Large intestine (tissue), 3 donors: ENCODE measurements around the gene FREM1. TPM values are rescaled to one million over a fixed set of nuclear protein-coding genes. Genes with fewer than 3 reads are reported as not detected.

Experiments
- DNase-seq, 2 donors: peaks; one replicate each; pipeline versions ENCODE4 v3.0.0 to v3.0.0-alpha.2; 2013
- H3K27ac ChIP-seq: one replicate; pipeline ENCODE4 v1.5.1; 2013; ENCODE audit warnings: low read length
- H3K27me3 ChIP-seq: 2 replicates; pipeline ENCODE4 v1.6.1; 2013; ENCODE audit warnings: low read length; ENCODE audit not compliant: control insufficient read depth, insufficient read depth
- H3K36me3 ChIP-seq: 2 replicates; pipeline ENCODE4 v1.6.1; 2013; ENCODE audit warnings: low read length; ENCODE audit not compliant: control insufficient read depth, insufficient read depth
- H3K4me1 ChIP-seq: one replicate; pipeline ENCODE4 v1.6.1; 2013; ENCODE audit warnings: low read length; ENCODE audit not compliant: control insufficient read depth, insufficient read depth
- H3K4me3 ChIP-seq: one replicate; pipeline ENCODE4 v1.5.1; 2013; ENCODE audit warnings: low read length
- H3K9me3 ChIP-seq: one replicate; pipeline ENCODE4 v1.6.1; 2013; ENCODE audit warnings: mild to moderate bottlenecking, low read depth, low read length, moderate library complexity; ENCODE audit not compliant: control insufficient read depth
- WGBS: methylation state at CpG from one replicate; pipeline ENCODE4 v1.1.5; 2013; ENCODE audit warnings: low lambda C conversion rate; ENCODE audit not compliant: insufficient coverage; 5-methylcytosine and 5-hydroxymethylcytosine counted together
- polyA plus RNA-seq: library from polyadenylated mRNA; unstranded; fragments of 120-200 nt; gene quantifications from one replicate; pipeline ENCODE4 v1.2.1, GENCODE V29; 2013

The FREM1 gene
- polyA plus RNA-seq, 1 donor, result 10.0 TPM

DNA sequence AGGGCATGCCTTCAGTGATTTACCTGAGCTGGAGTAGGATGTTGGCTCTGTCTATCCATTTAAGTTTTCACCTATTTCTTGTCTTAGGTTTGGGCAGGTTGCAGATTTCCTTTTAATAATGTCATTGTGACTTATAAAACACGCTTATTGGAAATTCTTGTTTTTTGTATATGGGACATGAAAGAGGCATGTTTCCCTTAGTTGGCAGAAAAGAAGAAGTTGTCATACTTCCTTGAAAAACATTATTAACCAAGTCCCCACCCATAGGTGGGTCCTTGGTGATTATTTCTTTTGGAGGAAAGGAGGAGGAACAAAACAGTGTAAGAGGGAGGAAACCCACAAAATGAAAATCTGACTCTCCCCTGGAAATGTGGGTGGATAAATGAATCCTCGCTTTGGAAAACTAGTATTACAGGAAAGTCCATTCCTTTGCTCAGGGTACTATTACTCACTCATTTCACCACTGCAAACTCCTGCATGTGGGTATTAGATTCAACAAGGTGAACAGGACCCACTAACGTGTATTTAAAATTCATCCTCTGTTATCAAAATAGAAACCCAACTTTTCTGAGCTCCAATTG is 197.0 kb downstream of the FREM1 start:
- Histone ChIP-seq H3K4me1 (no peaks in the 10 kb centered on the region), H3K27me3 (peaks cover 2% of the 10 kb centered on the region), H3K9me3 (no peaks in the 10 kb centered on the region), H3K4me3 (no peak overlapping the region), H3K27ac (no peak overlapping the region), H3K36me3 (no peaks in the 10 kb centered on the region)
- WGBS, result 80% methylated on average over 1 of the region's 3 CpGs
- no peak for DNase-seq

DNA sequence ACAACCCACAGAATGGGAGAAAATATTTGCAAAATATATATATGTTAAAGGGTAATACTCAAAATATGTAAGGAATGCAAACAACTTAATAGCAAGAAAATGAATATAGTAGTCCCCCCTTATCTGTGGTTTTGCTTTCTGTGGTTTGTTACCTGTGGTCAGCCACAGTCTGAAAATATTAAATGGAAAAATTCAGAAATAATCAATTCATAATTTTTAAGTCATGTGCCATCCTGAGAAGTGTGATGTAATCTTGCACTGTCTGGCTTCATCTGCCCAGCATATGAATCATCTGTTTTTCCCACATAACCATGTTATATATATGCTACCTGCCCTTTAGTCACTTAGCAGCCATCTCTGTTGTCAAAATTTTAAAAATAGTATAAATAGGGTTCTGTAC is 199.4 kb downstream of the FREM1 start:
- DNase-seq, result no peak
- Histone ChIP-seq H3K27me3 (no peaks in the 10 kb centered on the region), H3K36me3 (no peaks in the 10 kb centered on the region), H3K9me3 (peaks cover 5% of the 10 kb centered on the region), H3K4me3 (no peak overlapping the region), H3K27ac (no peak overlapping the region), H3K4me1 (no peaks in the 10 kb centered on the region)

DNA sequence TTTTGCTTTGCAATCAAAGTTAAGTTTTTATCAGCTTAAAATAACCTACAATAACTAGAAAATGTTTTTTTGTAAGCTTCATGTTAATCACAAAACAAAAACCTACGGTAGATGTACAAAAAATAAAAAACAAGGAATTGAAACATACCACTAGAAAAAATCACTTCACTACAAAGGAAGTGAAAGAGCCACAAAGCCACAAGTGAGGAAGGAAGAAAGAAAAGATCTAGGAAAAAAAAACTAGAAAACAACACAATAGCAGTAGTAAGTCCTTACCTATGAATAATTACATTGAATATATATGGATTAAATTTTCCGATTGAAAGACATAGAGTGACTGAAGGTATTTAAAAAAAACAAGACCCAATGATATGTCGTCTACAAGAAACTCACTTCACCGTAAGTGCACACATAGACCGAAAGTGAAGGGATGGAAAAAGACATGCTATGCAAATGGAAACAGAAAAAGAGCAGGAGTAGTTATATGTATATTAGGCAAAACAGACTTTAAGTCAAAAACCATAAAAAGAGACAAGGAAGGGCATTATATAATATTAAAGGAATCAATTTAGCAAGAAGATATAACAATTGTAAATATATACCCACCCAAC is 203.6 kb downstream of the FREM1 start:
- no peaks in the 10 kb centered on the region for H3K27me3 ChIP-seq
- WGBS, result 89% methylated on average over 3 of the region's 5 CpGs
- peaks cover 10% of the 10 kb centered on the region for H3K9me3 ChIP-seq
- no peak overlapping the region for H3K4me3 ChIP-seq
- H3K4me1 ChIP-seq, result no peaks in the 10 kb centered on the region
- no peak for DNase-seq
- H3K36me3 ChIP-seq, result no peaks in the 10 kb centered on the region
- no peak overlapping the region for H3K27ac ChIP-seq

DNA sequence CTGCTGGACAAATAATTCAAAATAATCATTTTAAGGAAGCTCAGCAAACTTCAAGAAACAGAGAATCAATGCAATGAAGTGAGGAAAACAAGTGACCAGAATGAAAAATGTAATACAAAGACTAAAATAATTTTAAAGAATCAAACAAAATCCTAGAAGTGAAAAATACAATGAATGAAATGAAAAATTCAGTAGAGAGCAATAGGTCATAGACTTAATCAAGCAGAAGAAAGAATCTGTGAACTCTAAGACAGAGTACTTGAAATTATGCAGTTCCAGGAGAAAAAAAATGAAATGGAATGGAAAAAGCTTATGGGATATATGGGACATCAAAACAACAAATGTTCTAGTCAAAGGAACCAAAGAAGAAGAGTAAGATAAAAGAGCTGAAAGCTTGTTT is 205.1 kb downstream of the FREM1 start:
- Histone ChIP-seq H3K4me3 (no peak overlapping the region), H3K36me3 (no peaks in the 10 kb centered on the region), H3K4me1 (no peaks in the 10 kb centered on the region), H3K9me3 (peaks cover 10% of the 10 kb centered on the region), H3K27me3 (no peaks in the 10 kb centered on the region), H3K27ac (no peak overlapping the region)
- no peak for DNase-seq

DNA sequence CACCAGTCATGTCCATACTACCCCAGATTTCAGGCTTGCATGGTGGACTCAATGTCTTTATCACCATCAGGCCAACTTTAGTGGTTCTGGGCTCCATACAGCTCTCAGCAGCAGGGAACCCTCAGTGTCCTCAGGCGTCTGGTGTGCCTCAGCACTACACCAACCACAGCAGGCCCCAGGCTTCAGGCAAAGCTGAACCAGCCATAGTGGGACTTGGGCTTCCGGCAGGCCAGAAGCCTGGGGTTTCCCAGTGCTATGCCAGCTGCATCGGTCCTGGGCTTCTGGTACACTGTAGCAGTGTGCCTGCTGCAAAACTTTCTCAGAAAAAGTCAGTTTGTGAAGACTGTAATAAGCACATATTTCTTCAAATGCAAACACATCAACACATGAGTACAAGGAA is 205.9 kb downstream of the FREM1 start:
- H3K4me1 ChIP-seq, result no peaks in the 10 kb centered on the region
- no peak overlapping the region for H3K27ac ChIP-seq
- H3K9me3 ChIP-seq, result peaks cover 10% of the 10 kb centered on the region
- no peak overlapping the region for H3K4me3 ChIP-seq
- no peaks in the 10 kb centered on the region for H3K36me3 ChIP-seq
- no CpG with 5 or more reads among the region's 3 CpGs for WGBS
- H3K27me3 ChIP-seq, result no peaks in the 10 kb centered on the region
- no peak for DNase-seq

DNA sequence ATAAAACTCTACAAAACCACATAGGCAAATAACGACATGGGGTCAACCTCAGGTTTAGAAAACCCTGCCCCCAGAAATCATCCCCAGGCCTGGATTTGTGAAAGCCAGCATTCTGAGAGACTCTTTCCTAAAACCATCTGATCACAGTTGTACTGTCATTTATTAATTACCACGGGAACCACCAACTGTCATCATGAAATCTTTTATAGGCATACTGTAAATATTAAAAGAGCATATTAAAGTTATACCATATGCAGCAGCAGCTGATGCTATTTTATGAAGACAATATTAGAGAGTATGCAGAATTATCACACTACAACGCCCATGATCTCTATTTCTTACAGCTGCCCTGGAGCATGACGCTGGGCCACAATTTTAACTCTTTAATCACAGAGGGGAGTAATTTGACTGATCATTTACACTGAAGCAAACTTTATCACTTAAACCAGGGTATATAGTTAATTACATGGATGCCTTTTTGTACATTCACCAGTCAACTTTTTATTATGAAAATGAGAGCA is 208.0 kb downstream of the FREM1 start:
- Histone ChIP-seq H3K27ac (no peak overlapping the region), H3K4me3 (no peak overlapping the region), H3K36me3 (no peaks in the 10 kb centered on the region), H3K9me3 (peaks cover 10% of the 10 kb centered on the region), H3K27me3 (no peaks in the 10 kb centered on the region), H3K4me1 (no peaks in the 10 kb centered on the region)
- no peak for DNase-seq
- WGBS, result 60% methylated on average over 1 of the region's 4 CpGs

DNA sequence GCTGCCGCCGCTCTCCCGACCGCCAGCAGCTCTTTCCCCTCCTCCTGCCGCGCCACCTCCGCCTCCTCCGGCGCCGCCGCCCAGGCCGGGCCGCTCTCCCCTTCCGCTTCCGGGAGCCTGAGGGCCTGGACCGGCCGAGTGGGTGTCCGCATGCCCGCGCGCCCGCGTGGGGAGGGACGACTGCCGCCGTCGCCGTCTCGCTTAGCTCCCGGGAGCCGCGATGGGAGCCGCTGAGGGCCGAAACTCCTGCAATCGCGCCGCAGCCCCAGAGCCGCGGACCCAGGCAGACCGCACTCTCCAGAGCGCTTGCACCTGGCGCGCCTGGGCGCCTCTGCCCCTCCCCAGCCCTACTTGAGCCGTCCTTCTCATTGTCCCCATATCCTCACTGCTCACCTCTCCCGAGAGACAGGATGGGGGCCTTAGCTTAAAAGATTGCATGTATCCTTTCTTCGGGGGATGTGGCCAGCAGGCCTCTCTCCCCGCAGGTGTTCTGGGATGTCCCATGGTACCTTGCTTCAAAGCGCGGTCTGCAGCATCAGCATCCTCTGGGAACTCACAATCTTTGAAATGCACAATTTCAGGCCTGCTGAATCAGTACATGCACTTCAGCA is 216.9 kb downstream of the FREM1 start, which contains the start of gene ZDHHC21:
TSS of gene ZDHHC21 (minus strand) at position 182 of the 611 bp plus-strand sequence. CDS start 19,092 bp downstream, outside the sequence.
- WGBS, result no CpG with 5 or more reads among the region's 50 CpGs
- H3K27me3 ChIP-seq, result no peaks in the 10 kb centered on the region
- H3K4me3 ChIP-seq, result peak within 1 kb of the TSS; percentile 63
- H3K4me1 ChIP-seq, result peaks cover 4% of the 10 kb centered on the region
- peak within 1 kb of the TSS; percentile 54 for H3K27ac ChIP-seq
- no peaks in the 10 kb centered on the region for H3K9me3 ChIP-seq
- DNase-seq, result peak; percentile 46 to 82
- peaks cover 7% of the 10 kb centered on the region for H3K36me3 ChIP-seq

DNA sequence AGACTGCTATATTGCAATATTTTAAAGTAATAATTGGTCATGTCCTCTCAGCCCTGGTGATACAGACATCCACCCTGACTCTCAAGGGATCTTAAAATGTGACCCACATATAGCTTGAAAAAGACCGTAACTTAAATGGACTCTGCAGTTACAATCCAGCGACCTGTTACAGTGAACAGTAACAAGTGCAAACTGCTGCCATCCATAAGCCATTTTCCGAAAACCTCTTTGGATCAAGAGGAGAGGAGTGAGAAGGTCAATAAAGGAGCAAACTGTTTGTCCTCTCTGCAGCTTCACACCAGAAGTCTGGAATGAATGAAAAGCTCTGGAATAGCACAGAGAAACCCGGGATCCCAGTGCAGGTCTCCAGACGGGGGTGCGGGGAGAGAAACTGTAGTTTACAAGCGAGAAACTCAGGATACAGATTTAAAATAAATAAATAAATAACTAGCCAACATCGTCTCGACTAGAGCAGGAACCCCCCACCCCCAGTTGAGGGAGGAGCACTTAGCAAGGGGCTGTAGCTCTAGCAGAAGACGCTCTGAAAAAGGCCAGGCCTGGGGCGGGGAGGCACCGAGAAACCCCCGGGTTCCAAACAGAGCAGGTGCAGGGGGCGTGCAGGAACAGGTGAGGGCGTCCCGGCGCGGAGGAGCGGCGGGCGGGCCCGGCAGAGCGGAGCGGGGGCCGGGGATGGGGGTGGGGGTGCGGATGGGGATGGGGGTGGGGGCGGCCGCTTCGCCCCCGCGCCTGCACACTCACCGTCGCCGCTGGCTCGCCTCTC is 217.6 kb downstream of the FREM1 start:
- H3K9me3 ChIP-seq, result no peaks in the 10 kb centered on the region
- peaks cover 11% of the 10 kb centered on the region for H3K36me3 ChIP-seq
- DNase-seq, result peak; percentile 3 to 63
- H3K4me3 ChIP-seq, result peak overlapping the region; percentile 63
- WGBS, result 0% methylated on average over 1 of the region's 35 CpGs
- H3K4me1 ChIP-seq, result peaks cover 4% of the 10 kb centered on the region
- peak overlapping the region; percentile 54 for H3K27ac ChIP-seq
- no peaks in the 10 kb centered on the region for H3K27me3 ChIP-seq

DNA sequence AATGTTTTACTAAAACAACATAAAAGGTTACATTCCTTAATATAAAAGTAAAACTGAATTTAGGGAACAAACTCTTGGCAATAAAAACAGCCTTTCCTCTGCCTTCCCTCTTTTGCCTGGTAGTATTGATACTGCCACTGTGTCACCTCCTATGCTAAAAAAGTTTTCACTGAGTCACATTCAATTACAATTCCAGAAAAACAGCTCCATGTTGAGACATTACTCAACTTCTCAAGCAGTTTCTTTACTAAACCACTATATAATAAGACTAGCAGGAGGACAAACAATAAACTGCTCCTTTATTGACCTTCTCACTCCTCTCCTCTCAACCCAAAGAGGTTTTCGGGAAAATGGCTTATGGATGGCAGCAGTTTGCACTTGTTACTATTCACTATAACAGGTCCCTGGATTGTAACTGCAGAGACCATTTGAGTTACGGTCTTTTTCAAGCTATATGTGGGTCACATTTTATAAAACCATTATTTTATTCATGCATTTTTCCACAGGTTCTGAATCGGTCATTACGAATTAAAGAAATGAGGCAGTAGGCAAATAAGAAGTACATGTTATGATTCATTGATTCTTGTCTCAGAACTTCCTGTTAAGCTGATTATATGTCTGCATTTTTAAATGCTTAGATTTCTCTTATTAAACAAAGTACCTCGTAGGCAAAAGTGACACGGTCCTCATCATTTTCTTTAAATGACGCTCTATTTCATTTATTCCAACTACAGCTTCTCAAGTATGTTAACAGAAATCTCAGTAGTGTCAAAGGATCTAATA is 219.1 kb downstream of the FREM1 start:
- Histone ChIP-seq H3K4me1 (peaks cover 4% of the 10 kb centered on the region), H3K4me3 (no peak overlapping the region), H3K27me3 (no peaks in the 10 kb centered on the region), H3K9me3 (no peaks in the 10 kb centered on the region), H3K27ac (no peak overlapping the region), H3K36me3 (peaks cover 17% of the 10 kb centered on the region)
- 90% methylated on average over 5 of the region's 7 CpGs for WGBS
- DNase-seq, result no peak
